HG02678 (cell line): ENCODE results near the gene PSMD2.
"Not testable (repeated sequence)": the region's sequence is repeated elsewhere in the genome, so short reads cannot be mapped to it uniquely, and the experiment has no call there.

Experiments used
- ATAC-seq: cut with Tn5 transposase; IDR thresholded peaks from one replicate; pipeline ENCODE4 v1.9.1; 2021; ENCODE audit warnings: mild to moderate bottlenecking, moderate library complexity; ENCODE audit not compliant: unreplicated experiment

PSMD2 gene

GRCh38 chr3:184337981-184338380 is 38.9 kb downstream of the PSMD2 start:
- no peak for ATAC-seq

- ATAC-seq = no peak
Observed at GRCh38 chr3:184338511-184338945, 39.5 kb downstream of the PSMD2 start.

- no peak for ATAC-seq
Observed at GRCh38 chr3:184339001-184339400, 40.0 kb downstream of the PSMD2 start.

GRCh38 chr3:184339451-184340135 is 40.6 kb downstream of the PSMD2 start:
- ATAC-seq = not testable (repeated sequence)

GRCh38 chr3:184341925-184342324 is 42.9 kb downstream of the PSMD2 start:
- no peak for ATAC-seq

GRCh38 chr3:184343200-184343876 is 44.3 kb downstream of the PSMD2 start:
- no peak for ATAC-seq

- no peak for ATAC-seq
Observed at GRCh38 chr3:184344579-184345316, 45.7 kb downstream of the PSMD2 start.

- ATAC-seq = no peak
Observed at GRCh38 chr3:184345317-184346144, 46.5 kb downstream of the PSMD2 start.

- ATAC-seq = no peak
Observed at GRCh38 chr3:184346480-184347190, 47.6 kb downstream of the PSMD2 start.

- no peak for ATAC-seq
Observed at GRCh38 chr3:184347321-184348056, 48.4 kb downstream of the PSMD2 start.

GRCh38 chr3:184348057-184348382 is 49.0 kb downstream of the PSMD2 start:
- no peak for ATAC-seq

- no peak for ATAC-seq
Observed at GRCh38 chr3:184349563-184350470, 50.8 kb downstream of the PSMD2 start.

GRCh38 chr3:184350618-184351017 is 51.6 kb downstream of the PSMD2 start:
- ATAC-seq = no peak

- no peak for ATAC-seq
Observed at GRCh38 chr3:184351511-184352148, 52.6 kb downstream of the PSMD2 start.

GRCh38 chr3:184352149-184352785 is 53.2 kb downstream of the PSMD2 start:
- no peak for ATAC-seq

- no peak for ATAC-seq
Observed at GRCh38 chr3:184352897-184353545, 54.0 kb downstream of the PSMD2 start.

GRCh38 chr3:184353546-184353941 is 54.5 kb downstream of the PSMD2 start:
- no peak for ATAC-seq
